Kidney capillary endothelial cell (primary cell): Measurements from ENCODE around the gene KLHL13.

ENCODE experiments used
- DNase-seq: peaks from one replicate; pipeline ENCODE4 v3.0.0-alpha.2; 2018; ENCODE audit warnings: low spot score

KLHL13 gene

GRCh38 chrX:117860517-117860916, 256.1 kb downstream of the KLHL13 start:
- DNase-seq: no peak

GRCh38 chrX:117854806-117855205, 261.8 kb downstream of the KLHL13 start:
- no peak for DNase-seq

- no peak for DNase-seq
Measured at GRCh38 chrX:117851025-117851424, 265.6 kb downstream of the KLHL13 start.
